Activated CD4-positive, alpha-beta T cell treated with anti-CD3 and anti-CD28 coated beads, Interleukin-2, amount 50 U/mL, for 4 hours (primary cell): ENCODE data around the gene NNAT.
"Not testable (repeated sequence)": the region's sequence is repeated elsewhere in the genome, so short reads cannot be mapped to it uniquely, and the experiment has no call there.

ENCODE experiments used
- DNase-seq, 2 experiments: peaks; one replicate each; pipeline ENCODE4 v3.0.0-alpha.2; 2020

Gene NNAT

DNA sequence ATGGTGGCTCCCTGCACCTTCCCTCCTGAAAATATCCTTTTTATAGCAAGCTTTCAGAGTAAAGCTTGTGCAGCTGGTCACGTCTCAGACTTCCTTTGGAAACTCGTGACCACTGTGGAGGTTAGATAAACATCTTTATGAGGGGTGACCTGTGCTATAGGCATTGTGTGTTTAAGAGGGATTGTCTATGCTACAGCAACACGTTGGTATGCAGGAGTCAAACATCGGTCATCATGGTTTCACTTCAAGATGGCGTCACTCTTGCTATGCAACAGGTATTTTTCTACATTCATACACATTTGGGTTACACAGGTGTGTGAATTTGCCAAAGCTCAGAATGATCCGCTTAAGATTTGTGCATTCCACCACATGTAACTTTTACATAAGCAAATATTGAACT lies 21.2 kb downstream of the NNAT start:
- DNase-seq, result no peak

- no peak for DNase-seq
Observed at GRCh38 chr20:37543828-37544227, 22.8 kb downstream of the NNAT start.

DNA sequence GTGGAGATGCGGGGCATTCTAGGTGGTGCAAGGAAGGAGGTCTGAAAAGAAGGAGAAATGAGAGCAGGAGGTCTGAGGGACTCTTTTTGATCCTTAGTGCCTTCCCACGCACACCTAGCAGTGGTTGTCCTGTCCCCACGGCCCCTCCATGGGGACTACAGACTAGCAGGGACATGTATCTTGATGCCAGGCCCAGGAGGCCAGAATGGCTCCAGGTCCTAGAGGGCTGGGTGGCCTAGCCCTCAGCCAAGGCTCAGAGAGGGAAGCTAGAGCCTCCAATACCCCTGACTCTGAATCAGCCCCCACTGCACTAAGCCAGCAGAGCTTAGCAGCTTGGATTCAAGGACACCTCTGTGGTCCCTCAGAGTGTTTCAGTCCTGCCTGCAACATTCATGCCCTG lies 23.3 kb downstream of the NNAT start:
- no peak for DNase-seq

- DNase-seq, result no peak
Observed at GRCh38 chr20:37545516-37545915, 24.5 kb downstream of the NNAT start.

- no peak for DNase-seq
Observed at GRCh38 chr20:37547912-37548311, 26.9 kb downstream of the NNAT start.

- DNase-seq, result not testable (repeated sequence)
Observed at GRCh38 chr20:37550101-37550920, 29.3 kb downstream of the NNAT start.

DNA sequence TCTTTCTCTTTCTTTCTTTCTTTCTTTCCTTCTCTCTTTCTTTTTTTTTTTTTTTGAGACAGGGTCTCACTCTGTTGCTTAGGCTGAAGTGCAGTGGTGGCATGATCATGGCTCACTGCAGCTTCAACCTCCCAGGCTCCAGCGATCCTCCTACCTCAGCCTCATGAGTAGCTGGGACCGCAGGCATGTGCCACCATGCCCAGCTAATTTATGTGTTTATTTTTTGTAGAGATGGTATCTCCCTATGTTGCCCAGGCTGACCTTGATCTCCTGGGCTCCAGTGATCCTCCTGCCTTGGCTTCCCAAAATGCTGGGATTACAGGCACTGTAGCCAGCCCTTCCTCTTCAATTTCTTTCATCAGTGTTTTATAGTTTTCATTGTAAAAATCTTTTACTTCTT lies 30.6 kb downstream of the NNAT start:
- not testable (repeated sequence) for DNase-seq

GRCh38 chr20:37552415-37552814 lies 31.4 kb downstream of the NNAT start:
- DNase-seq, result no peak

GRCh38 chr20:37554721-37555298 lies 33.8 kb downstream of the NNAT start:
- DNase-seq, result not testable (repeated sequence)

GRCh38 chr20:37556538-37556937 lies 35.5 kb downstream of the NNAT start:
- no peak for DNase-seq

GRCh38 chr20:37558306-37558705 lies 37.3 kb downstream of the NNAT start:
- no peak for DNase-seq

- no peak for DNase-seq
Observed at GRCh38 chr20:37558779-37559178, 37.7 kb downstream of the NNAT start.

GRCh38 chr20:37559312-37560027 lies 38.4 kb downstream of the NNAT start:
- DNase-seq, result no peak

- no peak for DNase-seq
Observed at GRCh38 chr20:37560629-37561028, 39.6 kb downstream of the NNAT start.

- no peak for DNase-seq
Observed at GRCh38 chr20:37562695-37563480, 41.8 kb downstream of the NNAT start.

DNA sequence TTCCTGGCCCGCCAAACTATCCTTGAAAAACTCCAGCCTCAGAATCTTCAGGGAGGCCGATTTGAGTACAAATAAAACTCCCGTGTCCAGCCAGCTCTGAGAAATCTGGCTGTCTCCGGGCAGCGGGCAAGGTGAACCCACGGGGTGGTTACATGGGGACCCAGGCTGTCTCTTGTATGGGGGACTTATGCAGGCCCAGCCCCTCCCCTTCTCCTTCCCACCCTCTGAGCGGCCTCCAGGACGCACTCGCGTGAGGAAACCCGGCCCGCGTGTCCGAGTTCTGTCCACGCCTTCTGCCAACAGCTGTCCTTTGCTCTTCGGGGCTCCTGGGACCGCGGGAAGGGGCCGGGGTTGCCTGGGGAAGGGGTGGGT lies 43.0 kb downstream of the NNAT start:
- no peak for DNase-seq

- DNase-seq, result peak; percentile 9 to 12
Observed at GRCh38 chr20:37564388-37565133, 43.5 kb downstream of the NNAT start.

- no peak for DNase-seq
Observed at GRCh38 chr20:37565134-37565811, 44.2 kb downstream of the NNAT start.

- DNase-seq, result no peak
Observed at GRCh38 chr20:37566590-37567330, 45.7 kb downstream of the NNAT start.

DNA sequence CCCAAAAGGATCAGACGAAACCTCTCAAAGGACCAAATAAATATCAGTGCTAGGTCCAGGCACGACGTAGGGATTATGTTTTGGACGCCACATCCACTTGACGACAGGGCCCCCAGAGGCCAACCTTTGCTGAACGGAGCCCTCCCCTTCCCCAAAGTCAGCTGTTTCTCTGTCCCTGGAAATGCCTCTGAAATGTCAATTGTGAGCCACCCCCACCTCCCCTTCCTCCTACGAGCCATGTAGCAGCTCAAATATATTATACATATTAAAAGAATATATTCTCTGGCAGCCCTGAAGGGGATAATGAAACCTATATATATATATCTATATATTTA lies 46.2 kb downstream of the NNAT start:
- DNase-seq, result no peak
